Prostate gland (tissue), 2 donors: ENCODE results near the gene GMDS.

Source experiments
- CTCF ChIP-seq, 4 experiments: fragments of 200-600 bp in 2 of 4; fragments of 450-650 bp in 2 of 4; sonication (generic) in 2 of 4; IDR thresholded peaks; 1 replicate in 3 of 4; 2 replicates in 1 of 4; pipeline ENCODE4 v1.5.1; 2016 to 2019; ENCODE audit warnings: antibody characterized with exemption in 4 of 4, mild to moderate bottlenecking in 2 of 4, moderate library complexity in 2 of 4
- POLR2A ChIP-seq: fragments of 450-650 bp; IDR thresholded peaks from one replicate; pipeline ENCODE4 v1.6.1; 2016; ENCODE audit warnings: antibody characterized with exemption, mild to moderate bottlenecking
- POLR2AphosphoS5 ChIP-seq: sonication (generic); formaldehyde crosslinking; IDR thresholded peaks from one replicate; pipeline ENCODE4 v1.6.1; 2017; ENCODE audit warnings: antibody characterized with exemption

GRCh38 chr6:1869308-1869707, 376.1 kb downstream of the GMDS start:
- TF ChIP-seq CTCF (IDR thresholded peaks at IDR 0.05) (no peak), POLR2A (no peak), POLR2AphosphoS5 (no peak)
